Esophagus muscularis mucosa (tissue), 4 donors: Measurements from ENCODE around the gene LRRN1. TPM values are rescaled to one million over a fixed set of nuclear protein-coding genes. Genes with fewer than 3 reads are reported as not detected.

Experiments used
- DNase-seq: peaks from one replicate; pipeline ENCODE4 v3.0.0-alpha.2; 2017; ENCODE audit errors: extremely low spot score
- H3K27ac ChIP-seq, 4 donors: fragments of 200-600 bp; sonication (generic); replicated peaks in 1 of 4; 1 replicate in 3 of 4; 2 replicates in 1 of 4; pipeline ENCODE4 v1.5.1; 2016 to 2019; ENCODE audit warnings: mild to moderate bottlenecking in 1 of 4
- H3K27me3 ChIP-seq, 4 donors: fragments of 200-600 bp; sonication (generic); one replicate each; pipeline versions ENCODE4 v1.5.1 to v1.6.0; 2016 to 2019
- H3K36me3 ChIP-seq, 4 donors: fragments of 200-600 bp; sonication (generic); one replicate each; pipeline ENCODE4 v1.5.1; 2016 to 2019
- H3K4me1 ChIP-seq, 4 donors: fragments of 200-600 bp; sonication (generic); one replicate each; pipeline ENCODE4 v1.5.1; 2016 to 2019
- H3K4me3 ChIP-seq, 4 donors: fragments of 200-600 bp; sonication (generic); 1 replicate in 2 of 4; 2 replicates in 2 of 4; pipeline ENCODE4 v1.5.1; 2016 to 2019; ENCODE audit warnings: mild to moderate bottlenecking in 4 of 4, moderate library complexity in 1 of 4
- H3K9me3 ChIP-seq, 4 donors: fragments of 200-600 bp; sonication (generic); 1 replicate in 3 of 4; 2 replicates in 1 of 4; pipeline ENCODE4 v1.5.1; 2016 to 2019
- CTCF ChIP-seq, 3 experiments: fragments of 200-600 bp in 2 of 3; fragments of 450-650 bp in 1 of 3; sonication (generic) in 2 of 3; IDR thresholded peaks; one replicate each; pipeline ENCODE4 v1.5.1; 2017 to 2019; ENCODE audit warnings: antibody characterized with exemption in 3 of 3, mild to moderate bottlenecking in 2 of 3, moderate library complexity in 1 of 3
- EP300 ChIP-seq: sonication (generic); formaldehyde crosslinking; IDR thresholded peaks from one replicate; pipeline ENCODE4 v1.6.1; 2017; ENCODE audit warnings: antibody characterized with exemption
- POLR2A ChIP-seq: fragments of 450-650 bp; IDR thresholded peaks from one replicate; pipeline ENCODE4 v1.6.1; 2017; ENCODE audit warnings: antibody characterized with exemption, moderate library complexity, mild to moderate bottlenecking, low read depth
- POLR2AphosphoS5 ChIP-seq, 2 donors: sonication (generic); formaldehyde crosslinking; IDR thresholded peaks; one replicate each; pipeline ENCODE4 v1.6.1; 2017; ENCODE audit warnings: antibody characterized with exemption in 2 of 2
- WGBS: methylation state at CpG from one replicate; pipeline ENCODE4 v1.1.5; 2018; 5-methylcytosine and 5-hydroxymethylcytosine counted together
- intact Hi-C: fragments of 100-400 bp; cut with DNase I; formaldehyde crosslinking; loops from one replicate; pipeline ENCODE4 v1.15.1; 2023
- total RNA-seq, 4 donors: library from RNA; depleted of rRNA; stranded (reverse); fragments of >200 nt; gene quantifications; one replicate each; pipeline versions ENCODE4 v1.1.0 to v1.2.1, GENCODE V29; 2016

LRRN1 gene
- total RNA-seq, 4 donors from 2014 or later: 0.83 to 4.6 (median 2.7) TPM

- WGBS: 75% methylated on average over 4 of the region's 4 CpGs
- H3K4me1 ChIP-seq: peaks cover 19 to 40% (median 31%) of the 10 kb centered on the region in 4 donors
- peak overlapping the region; percentile 58 to 66 (median 64) for H3K4me3 ChIP-seq
- no peak for TF ChIP-seq EP300
- TF ChIP-seq CTCF (IDR thresholded peaks at IDR 0.05): no peak
- intact Hi-C loops: no loop called here
- H3K36me3 ChIP-seq: no peaks in the 10 kb centered on the region
- H3K9me3 ChIP-seq: no peaks in the 10 kb centered on the region
- no peak for DNase-seq
- H3K27ac ChIP-seq: no peak overlapping the region
- peaks cover 0 to 23% (median 0%) of the 10 kb centered on the region in 4 donors for H3K27me3 ChIP-seq
These were observed 2.2 kb downstream of the LRRN1 start for GRCh38 chr3:3801494-3801841.

- H3K36me3 ChIP-seq: no peaks in the 10 kb centered on the region
- no peak overlapping the region for H3K4me3 ChIP-seq
- intact Hi-C loops: no loop called here
- DNase-seq: no peak
- H3K9me3 ChIP-seq: no peaks in the 10 kb centered on the region
- H3K27me3 ChIP-seq: peaks cover 0 to 23% (median 0%) of the 10 kb centered on the region in 4 donors
- TF ChIP-seq EP300: no peak
- no peak for TF ChIP-seq POLR2AphosphoS5 (IDR thresholded peaks at IDR 0.05)
- no peak for TF ChIP-seq CTCF (IDR thresholded peaks at IDR 0.05)
- no peak for TF ChIP-seq POLR2A
- whole genome bisulfite sequencing: 79% methylated on average over 10 of the region's 13 CpGs
- H3K4me1 ChIP-seq: peaks cover 19 to 40% (median 31%) of the 10 kb centered on the region in 4 donors
- H3K27ac ChIP-seq: no peak overlapping the region
These were observed 2.8 kb downstream of the LRRN1 start for GRCh38 chr3:3802046-3802445.

GRCh38 chr3:3804560-3804959 is 5.3 kb downstream of the LRRN1 start:
- TF ChIP-seq EP300 (no peak), POLR2A (no peak), CTCF (IDR thresholded peaks at IDR 0.05) (no peak), POLR2AphosphoS5 (IDR thresholded peaks at IDR 0.05) (no peak)

GRCh38 chr3:3806092-3806491 is 6.9 kb downstream of the LRRN1 start:
- 82% methylated on average over 7 of the region's 7 CpGs for WGBS
- Histone ChIP-seq H3K9me3 (no peaks in the 10 kb centered on the region), H3K27ac (no peak overlapping the region)

More at GRCh38 chr3:3804560-3804959, 5.3 kb downstream of the LRRN1 start:
- H3K27me3 ChIP-seq: peaks cover 0 to 13% (median 0%) of the 10 kb centered on the region in 4 donors
- intact Hi-C loops: no loop called here
- no peak for DNase-seq
- H3K4me1 ChIP-seq: peaks cover 18 to 26% (median 21%) of the 10 kb centered on the region in 4 donors
- 98% methylated on average over 2 of the region's 2 CpGs for WGBS
- no peak overlapping the region for H3K4me3 ChIP-seq
- H3K9me3 ChIP-seq: no peaks in the 10 kb centered on the region
- no peak overlapping the region for H3K27ac ChIP-seq
- no peaks in the 10 kb centered on the region for H3K36me3 ChIP-seq

More at GRCh38 chr3:3806092-3806491, 6.9 kb downstream of the LRRN1 start:
- Histone ChIP-seq H3K36me3 (no peaks in the 10 kb centered on the region), H3K4me1 (peaks cover 4 to 11% (median 6%) of the 10 kb centered on the region in 4 donors), H3K4me3 (no peak overlapping the region), H3K27me3 (peaks cover 0 to under 1% (median 0%) of the 10 kb centered on the region in 4 donors)
- intact Hi-C loops: no loop called here
- no peak for DNase-seq
- TF ChIP-seq POLR2A (no peak), POLR2AphosphoS5 (IDR thresholded peaks at IDR 0.05) (no peak), EP300 (no peak), CTCF (IDR thresholded peaks at IDR 0.05) (no peak)
